Breast epithelium (tissue), 3 donors: ENCODE data around the gene NHLRC4.

ENCODE experiments used
- CTCF ChIP-seq, 3 donors: fragments of 450-650 bp; IDR thresholded peaks; one replicate each; pipeline ENCODE4 v1.5.1; 2016 to 2017; ENCODE audit warnings: antibody characterized with exemption in 3 of 3, mild to moderate bottlenecking in 3 of 3, moderate library complexity in 3 of 3
- POLR2A ChIP-seq: fragments of 450-650 bp; IDR thresholded peaks from one replicate; pipeline ENCODE4 v1.6.1; 2016; ENCODE audit warnings: antibody characterized with exemption, mild to moderate bottlenecking, moderate library complexity
- POLR2AphosphoS5 ChIP-seq, 3 donors: sonication (generic); formaldehyde crosslinking; IDR thresholded peaks; one replicate each; pipeline ENCODE4 v1.6.1; 2017; ENCODE audit warnings: antibody characterized with exemption in 3 of 3

GRCh38 chr16:590815-591200 lies 24.0 kb downstream of the NHLRC4 start:
- TF ChIP-seq POLR2AphosphoS5 (IDR thresholded peaks at IDR 0.05), result no peak
- no peak for TF ChIP-seq CTCF (IDR thresholded peaks at IDR 0.05)
- TF ChIP-seq POLR2A, result no peak
